ENCODE results near the gene AXIN1. TPM values are rescaled to one million over a fixed set of nuclear protein-coding genes. Genes with fewer than 3 reads are reported as not detected.
"Not testable (repeated sequence)": the region's sequence is repeated elsewhere in the genome, so short reads cannot be mapped to it uniquely, and the experiment has no call there.

Gene AXIN1
- total RNA-seq, 1 donor from 2014 or later: 31.5 TPM

DNA sequence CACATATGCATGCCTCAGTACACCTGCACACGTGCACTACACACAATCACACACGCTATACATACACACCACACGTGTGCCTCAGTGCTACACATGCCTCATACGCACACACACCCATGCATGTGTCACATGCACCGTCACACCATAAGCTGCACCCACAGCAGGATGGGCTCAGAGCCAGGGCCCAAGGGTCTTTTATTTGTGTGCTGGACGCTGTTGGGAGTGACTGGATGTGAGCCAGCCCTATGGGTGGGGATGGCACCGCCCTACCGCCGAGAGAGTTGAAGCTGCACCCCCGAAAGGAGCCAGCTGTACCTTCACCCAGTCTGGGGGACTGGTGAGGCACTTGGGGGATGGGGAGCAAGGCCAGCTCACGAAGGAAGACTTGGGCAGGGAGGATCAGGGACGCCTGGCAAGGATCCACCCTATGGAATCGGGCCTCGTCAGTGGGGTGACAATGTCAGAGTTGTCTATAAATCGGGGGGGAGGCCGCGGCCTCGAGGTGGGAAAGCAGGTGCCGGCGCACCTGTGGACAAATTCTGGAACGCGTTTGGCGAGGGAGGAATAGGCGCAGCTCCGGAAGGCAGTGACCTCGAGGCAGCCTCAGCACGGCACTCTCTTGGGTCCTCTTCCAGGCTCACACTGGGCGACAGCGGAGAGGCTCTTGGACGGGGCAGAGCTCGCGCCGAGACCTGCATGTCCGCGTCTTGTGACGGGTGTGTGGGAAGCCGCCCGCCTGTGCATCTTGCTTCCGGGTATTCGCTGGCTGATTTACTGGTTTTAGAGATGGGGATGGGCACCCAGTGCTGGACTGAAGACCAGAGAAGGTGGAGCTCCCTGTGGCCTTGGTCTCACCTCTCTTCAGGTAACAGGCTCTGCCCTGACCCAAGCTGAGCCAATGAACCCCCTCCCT, 84.1 kb downstream of the AXIN1 start:
- no peak for TF ChIP-seq CTCF (IDR thresholded peaks at IDR 0.05)

DNA sequence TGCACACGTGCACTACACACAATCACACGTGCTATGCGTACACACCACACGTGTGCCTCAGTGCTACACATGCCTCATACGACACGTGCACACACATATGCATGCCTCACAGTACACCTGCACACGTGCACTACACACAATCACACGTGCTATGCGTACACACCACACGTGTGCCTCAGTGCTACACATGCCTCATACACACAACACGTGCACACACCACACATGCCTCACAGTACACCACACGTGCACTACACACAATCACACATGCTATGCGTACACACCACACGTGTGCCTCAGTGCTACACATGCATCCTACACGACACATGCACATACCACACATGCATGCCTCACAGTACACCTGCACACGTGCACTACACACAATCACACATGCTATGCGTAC, 85.0 kb downstream of the AXIN1 start:
- not testable (repeated sequence) for H3K4me3 Mint-ChIP-seq (ENCODE audit: unreplicated experiment); DNase-seq (ENCODE audit: extremely low spot score, unreplicated experiment); H3K27ac Mint-ChIP-seq (ENCODE audit: unreplicated experiment); H3K36me3 Mint-ChIP-seq (ENCODE audit: unreplicated experiment); H3K4me1 Mint-ChIP-seq (ENCODE audit: unreplicated experiment); H3K9me3 Mint-ChIP-seq (ENCODE audit: unreplicated experiment); H3K27me3 Mint-ChIP-seq (ENCODE audit: unreplicated experiment)

More for the DNA sequence above, 84.1 kb downstream of the AXIN1 start:
- Mint-ChIP-seq H3K27ac (ENCODE audit: unreplicated experiment) (no peak overlapping the region), H3K36me3 (ENCODE audit: unreplicated experiment) (peaks cover 2% of the 10 kb centered on the region), H3K27me3 (ENCODE audit: unreplicated experiment) (no peaks in the 10 kb centered on the region), H3K4me3 (ENCODE audit: unreplicated experiment) (no peak overlapping the region), H3K9me3 (ENCODE audit: unreplicated experiment) (no peaks in the 10 kb centered on the region), H3K4me1 (ENCODE audit: unreplicated experiment) (peaks cover 2% of the 10 kb centered on the region)
- DNase-seq (ENCODE audit: extremely low spot score, unreplicated experiment): no peak

- no peaks in the 10 kb centered on the region for H3K9me3 Mint-ChIP-seq (ENCODE audit: unreplicated experiment)
- no peaks in the 10 kb centered on the region for H3K27me3 Mint-ChIP-seq (ENCODE audit: unreplicated experiment)
Observed at GRCh38 chr16:266258-267164, 86.0 kb downstream of the AXIN1 start.

GRCh38 chr16:265711-266110, 86.8 kb downstream of the AXIN1 start:
- peaks cover 2% of the 10 kb centered on the region for H3K4me1 Mint-ChIP-seq (ENCODE audit: unreplicated experiment)
- no peak for DNase-seq (ENCODE audit: extremely low spot score, unreplicated experiment)
- no peaks in the 10 kb centered on the region for H3K27me3 Mint-ChIP-seq (ENCODE audit: unreplicated experiment)
- H3K9me3 Mint-ChIP-seq (ENCODE audit: unreplicated experiment): no peaks in the 10 kb centered on the region
- TF ChIP-seq CTCF (IDR thresholded peaks at IDR 0.05): no peak
- peaks cover 9% of the 10 kb centered on the region for H3K36me3 Mint-ChIP-seq (ENCODE audit: unreplicated experiment)
- no peak overlapping the region for H3K4me3 Mint-ChIP-seq (ENCODE audit: unreplicated experiment)
- no peak overlapping the region for H3K27ac Mint-ChIP-seq (ENCODE audit: unreplicated experiment)

More at GRCh38 chr16:266258-267164, 86.0 kb downstream of the AXIN1 start:
- no peak for TF ChIP-seq CTCF (IDR thresholded peaks at IDR 0.05)
- no peak overlapping the region for H3K4me3 Mint-ChIP-seq (ENCODE audit: unreplicated experiment)
- H3K27ac Mint-ChIP-seq (ENCODE audit: unreplicated experiment): no peak overlapping the region
- DNase-seq (ENCODE audit: extremely low spot score, unreplicated experiment): no peak
- peaks cover 2% of the 10 kb centered on the region for H3K4me1 Mint-ChIP-seq (ENCODE audit: unreplicated experiment)
- peaks cover 7% of the 10 kb centered on the region for H3K36me3 Mint-ChIP-seq (ENCODE audit: unreplicated experiment)

GRCh38 chr16:265002-265529, 87.5 kb downstream of the AXIN1 start:
- Mint-ChIP-seq H3K4me3 (ENCODE audit: unreplicated experiment) (no peak overlapping the region), H3K36me3 (ENCODE audit: unreplicated experiment) (peaks cover 13% of the 10 kb centered on the region), H3K27me3 (ENCODE audit: unreplicated experiment) (no peaks in the 10 kb centered on the region), H3K9me3 (ENCODE audit: unreplicated experiment) (no peaks in the 10 kb centered on the region), H3K4me1 (ENCODE audit: unreplicated experiment) (peaks cover 2% of the 10 kb centered on the region), H3K27ac (ENCODE audit: unreplicated experiment) (no peak overlapping the region)
- TF ChIP-seq CTCF (IDR thresholded peaks at IDR 0.05): no peak
- no peak for DNase-seq (ENCODE audit: extremely low spot score, unreplicated experiment)
